Lung (tissue), 12 donors: ENCODE measurements around the gene SPEF2. TPM values are rescaled to one million over a fixed set of nuclear protein-coding genes. Genes with fewer than 3 reads are reported as not detected.

ENCODE experiments used
- ATAC-seq: fragments of 200-7000 bp; cut with Tn5 transposase; one replicate; pipeline ENCODE4 v1.9.1; 2020; ENCODE audit warnings: moderate number of reproducible peaks; ENCODE audit not compliant: insufficient read depth, low FRiP score
- DNase-seq, 3 donors: peaks; one replicate each; pipeline ENCODE4 v3.0.0-alpha.2; 2013 to 2017
- H3K27ac ChIP-seq, 2 donors: one replicate each; pipeline ENCODE4 v1.5.1; 2013; ENCODE audit warnings: mild to moderate bottlenecking in 2 of 2, moderate library complexity in 2 of 2, control low read depth in 1 of 2, inconsistent platforms in 1 of 2, low read depth in 1 of 2, low read length in 1 of 2
- H3K27me3 ChIP-seq, 3 donors: one replicate each; pipeline ENCODE4 v1.5.1; 2013; ENCODE audit warnings: low read length in 2 of 3; ENCODE audit not compliant: control insufficient read depth in 3 of 3, insufficient read depth in 3 of 3
- H3K36me3 ChIP-seq, 4 donors: one replicate each; pipeline ENCODE4 v1.5.1; 2013; ENCODE audit warnings: low read length in 4 of 4, mild to moderate bottlenecking in 1 of 4, moderate library complexity in 1 of 4; ENCODE audit not compliant: control insufficient read depth in 4 of 4, insufficient read depth in 4 of 4
- H3K4me1 ChIP-seq, 5 donors: one replicate each; pipeline ENCODE4 v1.5.1; 2013; ENCODE audit warnings: low read length in 5 of 5, mild to moderate bottlenecking in 2 of 5, moderate library complexity in 1 of 5; ENCODE audit not compliant: control insufficient read depth in 5 of 5, insufficient read depth in 5 of 5
- H3K4me3 ChIP-seq: one replicate; pipeline ENCODE4 v1.5.1; 2013; ENCODE audit warnings: mild to moderate bottlenecking, control low read depth, moderate library complexity
- H3K9ac ChIP-seq, 2 donors: one replicate each; pipeline ENCODE4 v1.5.1; 2013; ENCODE audit warnings: low read length in 2 of 2, control low read depth in 1 of 2; ENCODE audit not compliant: insufficient read depth in 1 of 2
- H3K9me3 ChIP-seq, 4 donors: one replicate each; pipeline ENCODE4 v1.5.1; 2013; ENCODE audit warnings: low read length in 3 of 4, mild to moderate bottlenecking in 1 of 4, moderate library complexity in 1 of 4; ENCODE audit not compliant: control insufficient read depth in 4 of 4, insufficient read depth in 3 of 4
- WGBS, 2 donors: extraction: QIAGEN DNeasy Blood & Tissue Kit; methylation state at CpG; one replicate each; pipeline ENCODE4 v1.1.7; 2013; 5-methylcytosine and 5-hydroxymethylcytosine counted together
- polyA plus RNA-seq, 2 donors: library from polyadenylated mRNA; stranded (reverse); fragments of 200-250 nt; gene quantifications; one replicate each; pipeline ENCODE4 v1.2.1, GENCODE V29; 2013
- total RNA-seq, 2 donors: library from RNA; depleted of rRNA in 1 of 2; stranded (reverse); fragments of >200 nt in 1 of 2; gene quantifications; one replicate each; pipeline ENCODE4 v1.2.1, GENCODE V29; 2014 to 2021
- TF ChIP-seq, protein P1 (sequence below): IDR thresholded peaks from 2 replicates; pipeline ENCODE4 v1.5.1; 2012; ENCODE audit warnings: mild to moderate bottlenecking; ENCODE audit errors: control extremely low read depth, extremely low read depth
- donor health status: control.
- donor health status: control.
- donor health status: Bipolar disorder and iron deficiency.
- donor health status: healthy.
- donor health status: DM: yes; HTN: yes; CAD: no.

SPEF2 gene
- total and polyA plus RNA-seq, 4 donors = 2.7 to 73.9 (median 11.3) TPM

DNA sequence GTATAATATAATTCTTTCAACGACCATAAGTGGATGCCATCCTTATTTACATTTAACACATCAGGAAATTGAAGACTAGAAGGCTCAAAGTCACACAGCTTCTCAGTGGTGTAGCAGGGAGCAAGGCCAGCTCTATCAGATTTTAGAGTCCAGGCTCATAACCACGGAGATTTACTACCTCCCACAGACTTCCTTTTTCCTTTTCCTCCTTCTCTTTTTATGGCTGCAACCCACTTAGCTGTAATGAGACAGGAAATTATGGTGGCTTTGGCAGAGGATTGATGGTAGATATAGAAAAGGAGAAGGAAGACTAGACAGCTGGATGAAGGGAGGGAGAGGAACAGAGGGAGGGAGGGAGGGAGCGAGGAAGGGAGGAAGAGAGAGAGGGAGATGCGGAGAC lies 47.4 kb downstream of the SPEF2 start:
- ATAC-seq = no peak
- Histone ChIP-seq H3K27ac (no peak overlapping the region), H3K9me3 (no peaks in the 10 kb centered on the region), H3K4me3 (no peak overlapping the region), H3K27me3 (no peaks in the 10 kb centered on the region), H3K36me3 (peaks cover 0 to 7% (median under 1%) of the 10 kb centered on the region in 4 donors), H3K9ac (no peak overlapping the region), H3K4me1 (peaks cover 0 to 4% (median 0%) of the 10 kb centered on the region in 5 donors)
- DNase-seq = no peak
- TF ChIP-seq, protein P1, sequence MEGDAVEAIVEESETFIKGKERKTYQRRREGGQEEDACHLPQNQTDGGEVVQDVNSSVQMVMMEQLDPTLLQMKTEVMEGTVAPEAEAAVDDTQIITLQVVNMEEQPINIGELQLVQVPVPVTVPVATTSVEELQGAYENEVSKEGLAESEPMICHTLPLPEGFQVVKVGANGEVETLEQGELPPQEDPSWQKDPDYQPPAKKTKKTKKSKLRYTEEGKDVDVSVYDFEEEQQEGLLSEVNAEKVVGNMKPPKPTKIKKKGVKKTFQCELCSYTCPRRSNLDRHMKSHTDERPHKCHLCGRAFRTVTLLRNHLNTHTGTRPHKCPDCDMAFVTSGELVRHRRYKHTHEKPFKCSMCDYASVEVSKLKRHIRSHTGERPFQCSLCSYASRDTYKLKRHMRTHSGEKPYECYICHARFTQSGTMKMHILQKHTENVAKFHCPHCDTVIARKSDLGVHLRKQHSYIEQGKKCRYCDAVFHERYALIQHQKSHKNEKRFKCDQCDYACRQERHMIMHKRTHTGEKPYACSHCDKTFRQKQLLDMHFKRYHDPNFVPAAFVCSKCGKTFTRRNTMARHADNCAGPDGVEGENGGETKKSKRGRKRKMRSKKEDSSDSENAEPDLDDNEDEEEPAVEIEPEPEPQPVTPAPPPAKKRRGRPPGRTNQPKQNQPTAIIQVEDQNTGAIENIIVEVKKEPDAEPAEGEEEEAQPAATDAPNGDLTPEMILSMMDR = no peak
- 26 to 48% methylated on average over 4 of the region's 4 CpGs for WGBS, 2 donors

DNA sequence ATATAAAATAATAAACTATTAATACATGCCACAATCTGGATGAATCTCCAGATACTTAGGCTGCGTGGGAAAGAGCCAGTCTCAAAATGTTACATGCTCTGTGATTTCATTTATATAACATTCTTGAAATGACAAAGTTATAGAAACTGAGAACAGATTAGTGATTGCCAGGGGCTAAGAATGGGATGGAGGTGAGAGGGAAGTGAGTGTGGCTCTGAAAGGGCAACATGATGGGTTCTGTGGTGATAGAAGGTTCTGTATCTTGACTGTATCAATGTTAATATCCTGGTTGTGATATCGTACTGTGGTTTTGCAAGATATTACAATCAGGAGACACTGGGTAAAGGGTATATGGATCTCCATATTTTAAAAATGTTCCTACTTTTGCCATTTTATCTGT lies 50.7 kb downstream of the SPEF2 start:
- Histone ChIP-seq H3K27me3 (no peaks in the 10 kb centered on the region), H3K27ac (no peak overlapping the region), H3K9me3 (no peaks in the 10 kb centered on the region), H3K4me1 (peaks cover 0 to 1% (median 0%) of the 10 kb centered on the region in 5 donors), H3K9ac (no peak overlapping the region), H3K36me3 (peaks cover 0 to 5% (median 0%) of the 10 kb centered on the region in 4 donors), H3K4me3 (no peak overlapping the region)
- no peak for ATAC-seq
- WGBS, 2 donors = 88 to 96% methylated on average over 2 of the region's 2 CpGs
- DNase-seq = no peak
- TF ChIP-seq, protein P1 = no peak

DNA sequence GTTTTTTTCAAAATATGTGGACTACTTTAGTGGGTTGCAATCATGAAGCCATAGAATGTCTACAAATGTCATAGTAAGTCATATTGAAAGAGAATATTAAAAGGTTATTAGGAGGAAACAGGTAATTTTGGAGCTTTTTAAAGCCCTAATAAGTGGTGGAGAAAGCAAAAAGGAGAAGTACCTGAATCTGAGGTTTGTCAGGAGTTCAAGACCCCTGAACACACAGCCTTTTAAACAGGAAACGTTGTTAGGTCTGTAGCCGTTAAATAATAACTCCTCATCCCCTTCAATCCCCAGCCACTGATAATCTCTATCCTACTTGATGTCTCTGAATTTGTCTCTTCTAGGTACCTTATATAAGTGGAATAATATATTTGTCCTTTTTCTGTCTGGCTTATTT lies 51.1 kb downstream of the SPEF2 start:
- H3K4me1 ChIP-seq = peaks cover 0 to 1% (median 0%) of the 10 kb centered on the region in 5 donors
- H3K36me3 ChIP-seq = peaks cover 0 to under 1% (median 0%) of the 10 kb centered on the region in 4 donors
- no peak overlapping the region for H3K4me3 ChIP-seq
- H3K9ac ChIP-seq = no peak overlapping the region
- DNase-seq (no peak), ATAC-seq (no peak)
- no peaks in the 10 kb centered on the region for H3K27me3 ChIP-seq
- TF ChIP-seq, protein P1 = no peak
- 57 to 66% methylated on average over 2 of the region's 2 CpGs for WGBS, 2 donors
- H3K9me3 ChIP-seq = no peaks in the 10 kb centered on the region
- H3K27ac ChIP-seq = no peak overlapping the region
